ENCODE measurements around the gene IL6R. TPM values are rescaled to one million over a fixed set of nuclear protein-coding genes. Genes with fewer than 3 reads are reported as not detected.

The IL6R gene
- total and polyA plus RNA-seq, 4 experiments from 2014 or later: 54.6 to 106 (median 86.9) TPM

DNA sequence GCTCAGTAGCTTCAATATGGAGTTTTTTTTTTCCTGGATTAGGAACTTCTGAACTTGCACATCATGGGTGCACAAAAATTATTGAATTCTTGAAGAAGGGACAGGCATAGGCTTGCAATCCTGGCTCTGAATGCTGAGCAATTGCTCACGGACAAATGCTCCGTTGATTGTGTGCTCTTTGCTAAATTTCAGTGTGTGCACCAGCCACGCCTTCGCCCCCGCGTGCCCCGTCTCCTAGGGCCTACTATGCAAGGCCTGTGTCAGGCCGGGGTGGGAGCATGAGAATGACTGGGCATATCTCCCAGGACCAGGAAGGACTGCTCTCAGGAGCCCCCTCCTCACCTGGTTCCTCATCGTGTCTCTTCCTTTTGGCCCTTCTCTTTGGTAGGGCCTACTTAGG, 17.4 kb downstream of the IL6R start:
- Histone ChIP-seq H3K9me3 (ENCODE audit: control insufficient read depth in 1 of 2, low read length in 2 of 2) (no peaks in the 10 kb centered on the region), H3K36me3 (ENCODE audit: insufficient read depth, low read length) (no peaks in the 10 kb centered on the region), H3K27ac (ENCODE audit: low read depth, low read length) (no peak overlapping the region), H3K27me3 (ENCODE audit: insufficient read depth, low read length) (no peaks in the 10 kb centered on the region), H3K4me1 (ENCODE audit: insufficient read depth, low read length) (peaks cover 89% of the 10 kb centered on the region), H3K4me3 (ENCODE audit: low read length in 2 of 2) (no peak overlapping the region)
- no peak for DNase-seq
- intact Hi-C loops (cut with micrococcal nuclease): no loop called here
- Mint-ChIP-seq H3K36me3 (peaks cover 20 to 28% of the 10 kb centered on the region in 2 donors), H3K4me3 (peak overlapping the region in 7 of 8 donors; percentile 6 to 44 (median 21)), H3K27me3 (no peaks in the 10 kb centered on the region), H3K9me3 (no peaks in the 10 kb centered on the region), H3K27ac (peak overlapping the region; percentile 24 to 89 (median 70)), H3K4me1 (peaks cover 56 to 96% (median 79%) of the 10 kb centered on the region in 4 donors)
- CTCF ChIA-PET (ENCODE audit: partially characterized antibody): interaction anchor here (1.1 kb wide), 1 partner anchor 20 kb away, joined by 3 read pairs; no protein-coding TSS in a partner anchor
- POLR2A ChIA-PET (ENCODE audit: partially characterized antibody): interaction anchor here (0.9 to 20.0 kb wide), 4 partner anchors 15 to 45 kb away, joined by 3 to 324 read pairs (median 4); partner anchors contain the start of gene IL6R

DNA sequence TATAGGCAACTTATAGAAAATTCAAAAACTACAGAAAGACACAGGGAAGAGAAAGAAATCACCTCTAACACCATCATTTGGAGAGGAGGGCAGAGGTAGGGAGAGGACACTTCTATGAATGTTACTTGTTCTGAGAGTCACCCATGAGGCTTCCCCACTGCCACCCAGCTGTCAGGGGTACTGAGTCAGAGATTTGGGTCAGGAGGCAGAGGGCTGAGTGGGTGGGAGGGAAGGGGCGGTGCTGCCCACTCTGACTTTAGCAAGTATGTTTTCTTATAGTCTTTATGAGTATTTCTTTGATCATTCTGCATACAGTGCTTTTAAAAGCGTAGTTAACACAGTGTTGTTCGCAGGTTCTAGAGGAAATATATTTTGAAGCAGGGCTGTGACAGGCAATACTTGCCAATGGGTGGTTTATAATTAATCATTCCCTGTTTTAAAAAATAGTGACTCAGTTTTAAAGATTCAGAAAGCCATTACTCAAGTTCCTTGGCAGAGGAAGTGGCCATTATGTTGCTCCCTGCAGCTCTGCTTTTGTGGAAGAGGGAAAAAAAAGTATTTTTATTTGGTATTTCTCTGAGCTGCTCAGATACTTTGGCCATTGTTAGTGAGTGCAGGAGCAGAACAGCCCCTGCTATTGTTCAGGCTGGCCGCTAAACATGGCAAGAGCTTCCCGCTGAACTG, 18.3 kb downstream of the IL6R start:
- Mint-ChIP-seq H3K9me3 (no peaks in the 10 kb centered on the region), H3K4me3 (peak overlapping the region in 6 of 8 donors; percentile 15 to 58 (median 46)), H3K27me3 (no peaks in the 10 kb centered on the region), H3K27ac (peak overlapping the region; percentile 14 to 89 (median 70)), H3K36me3 (peaks cover 23 to 26% of the 10 kb centered on the region in 2 donors), H3K4me1 (peaks cover 54 to 93% (median 76%) of the 10 kb centered on the region in 4 donors)
- Histone ChIP-seq H3K36me3 (ENCODE audit: insufficient read depth, low read length) (no peaks in the 10 kb centered on the region), H3K4me1 (ENCODE audit: insufficient read depth, low read length) (peaks cover 89% of the 10 kb centered on the region), H3K9me3 (ENCODE audit: control insufficient read depth in 1 of 2, low read length in 2 of 2) (no peaks in the 10 kb centered on the region), H3K4me3 (ENCODE audit: low read length in 2 of 2) (no peak overlapping the region), H3K27ac (ENCODE audit: low read depth, low read length) (no peak overlapping the region), H3K27me3 (ENCODE audit: insufficient read depth, low read length) (no peaks in the 10 kb centered on the region)
- DNase-seq: no peak
- ChIA-PET CTCF (ENCODE audit: partially characterized antibody) (interaction anchor here (1.1 kb wide), 1 partner anchor 19 kb away, joined by 3 read pairs; no protein-coding TSS in a partner anchor), POLR2A (ENCODE audit: partially characterized antibody) (interaction anchor here (0.7 to 20.0 kb wide), 5 partner anchors 8 to 44 kb away, joined by 3 to 324 read pairs (median 3); partner anchors contain the start of gene IL6R)
- intact Hi-C loops (cut with micrococcal nuclease): no loop called here

DNA sequence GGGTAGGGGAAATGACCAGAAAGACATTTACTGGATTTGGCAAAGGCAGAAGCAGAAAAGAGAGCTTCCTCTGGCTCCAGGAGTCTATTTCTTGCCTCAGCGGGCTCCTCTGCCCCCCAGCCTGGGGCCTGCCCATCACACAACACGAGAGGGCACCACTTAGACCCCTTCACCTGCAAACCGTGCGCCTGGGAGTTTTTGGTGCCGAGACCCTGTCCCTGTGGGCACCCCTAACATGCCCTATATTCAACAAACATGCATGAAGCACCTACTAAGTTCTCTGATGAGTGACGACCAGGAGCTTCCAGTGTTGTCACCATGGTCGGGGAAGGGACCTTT, 18.8 kb downstream of the IL6R start:
- no peak overlapping the region for H3K4me3 ChIP-seq (ENCODE audit: low read length in 2 of 2)
- H3K27ac ChIP-seq (ENCODE audit: low read depth, low read length): no peak overlapping the region
- Mint-ChIP-seq H3K27me3 (no peaks in the 10 kb centered on the region), H3K4me1 (peaks cover 54 to 93% (median 74%) of the 10 kb centered on the region in 4 donors), H3K27ac (peak overlapping the region in 5 of 7 donors; percentile 35 to 88 (median 62)), H3K9me3 (no peaks in the 10 kb centered on the region), H3K36me3 (peaks cover 25 to 28% of the 10 kb centered on the region in 2 donors), H3K4me3 (peak overlapping the region in 1 of 8 donors; percentile 58)
- H3K36me3 ChIP-seq (ENCODE audit: insufficient read depth, low read length): no peaks in the 10 kb centered on the region
- DNase-seq: no peak
- no peaks in the 10 kb centered on the region for H3K27me3 ChIP-seq (ENCODE audit: insufficient read depth, low read length)
- H3K4me1 ChIP-seq (ENCODE audit: insufficient read depth, low read length): peaks cover 85% of the 10 kb centered on the region
- CTCF ChIA-PET (ENCODE audit: partially characterized antibody): no interaction called here
- POLR2A ChIA-PET (ENCODE audit: partially characterized antibody): interaction anchor here (0.7 to 20.0 kb wide), 3 partner anchors 8 to 16 kb away, joined by 3 to 324 read pairs (median 4); partner anchors contain the start of gene IL6R
- intact Hi-C loops (cut with micrococcal nuclease): no loop called here
- no peaks in the 10 kb centered on the region for H3K9me3 ChIP-seq (ENCODE audit: control insufficient read depth in 1 of 2, low read length in 2 of 2)

DNA sequence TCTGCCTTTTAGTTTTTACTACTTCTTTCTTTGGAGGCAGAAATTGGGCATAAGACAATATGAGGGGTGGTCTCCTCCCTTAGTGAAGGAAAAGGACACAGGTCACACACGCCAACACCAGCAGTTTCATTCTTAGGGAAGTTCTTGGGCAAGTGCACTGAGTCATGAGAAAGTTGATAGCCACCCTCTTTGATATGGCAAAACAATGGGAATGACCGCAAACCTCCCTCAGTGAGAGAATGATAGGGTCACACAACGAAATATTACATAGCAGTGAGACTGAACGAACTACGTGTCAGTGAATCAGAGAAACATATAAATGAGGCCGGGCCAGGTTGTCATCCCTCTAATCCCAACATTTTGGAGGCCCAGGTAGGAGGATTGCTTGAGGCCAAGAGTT, 20.0 kb downstream of the IL6R start:
- Histone ChIP-seq H3K9me3 (ENCODE audit: control insufficient read depth in 1 of 2, low read length in 2 of 2) (no peaks in the 10 kb centered on the region), H3K4me1 (ENCODE audit: insufficient read depth, low read length) (peaks cover 83% of the 10 kb centered on the region), H3K27me3 (ENCODE audit: insufficient read depth, low read length) (no peaks in the 10 kb centered on the region), H3K36me3 (ENCODE audit: insufficient read depth, low read length) (peaks cover 9% of the 10 kb centered on the region), H3K27ac (ENCODE audit: low read depth, low read length) (no peak overlapping the region), H3K4me3 (ENCODE audit: low read length in 2 of 2) (no peak overlapping the region)
- Mint-ChIP-seq H3K9me3 (no peaks in the 10 kb centered on the region), H3K27ac (peak overlapping the region in 5 of 7 donors; percentile 27 to 88 (median 59)), H3K36me3 (peaks cover 26 to 33% of the 10 kb centered on the region in 2 donors), H3K27me3 (no peaks in the 10 kb centered on the region), H3K4me3 (peak overlapping the region in 3 of 8 donors; percentile 9 to 29 (median 20)), H3K4me1 (peaks cover 43 to 93% (median 69%) of the 10 kb centered on the region in 4 donors)
- CTCF ChIA-PET (ENCODE audit: partially characterized antibody): interaction anchor here (1.7 kb wide), 1 partner anchor 16 kb away, joined by 5 read pairs; no protein-coding TSS in a partner anchor
- POLR2A ChIA-PET (ENCODE audit: partially characterized antibody): interaction anchor here (20.0 kb wide), 1 partner anchor 17 kb away, joined by 324 read pairs; the partner anchor contains the start of gene IL6R
- no peak for DNase-seq
- intact Hi-C loops (cut with micrococcal nuclease): no loop called here

DNA sequence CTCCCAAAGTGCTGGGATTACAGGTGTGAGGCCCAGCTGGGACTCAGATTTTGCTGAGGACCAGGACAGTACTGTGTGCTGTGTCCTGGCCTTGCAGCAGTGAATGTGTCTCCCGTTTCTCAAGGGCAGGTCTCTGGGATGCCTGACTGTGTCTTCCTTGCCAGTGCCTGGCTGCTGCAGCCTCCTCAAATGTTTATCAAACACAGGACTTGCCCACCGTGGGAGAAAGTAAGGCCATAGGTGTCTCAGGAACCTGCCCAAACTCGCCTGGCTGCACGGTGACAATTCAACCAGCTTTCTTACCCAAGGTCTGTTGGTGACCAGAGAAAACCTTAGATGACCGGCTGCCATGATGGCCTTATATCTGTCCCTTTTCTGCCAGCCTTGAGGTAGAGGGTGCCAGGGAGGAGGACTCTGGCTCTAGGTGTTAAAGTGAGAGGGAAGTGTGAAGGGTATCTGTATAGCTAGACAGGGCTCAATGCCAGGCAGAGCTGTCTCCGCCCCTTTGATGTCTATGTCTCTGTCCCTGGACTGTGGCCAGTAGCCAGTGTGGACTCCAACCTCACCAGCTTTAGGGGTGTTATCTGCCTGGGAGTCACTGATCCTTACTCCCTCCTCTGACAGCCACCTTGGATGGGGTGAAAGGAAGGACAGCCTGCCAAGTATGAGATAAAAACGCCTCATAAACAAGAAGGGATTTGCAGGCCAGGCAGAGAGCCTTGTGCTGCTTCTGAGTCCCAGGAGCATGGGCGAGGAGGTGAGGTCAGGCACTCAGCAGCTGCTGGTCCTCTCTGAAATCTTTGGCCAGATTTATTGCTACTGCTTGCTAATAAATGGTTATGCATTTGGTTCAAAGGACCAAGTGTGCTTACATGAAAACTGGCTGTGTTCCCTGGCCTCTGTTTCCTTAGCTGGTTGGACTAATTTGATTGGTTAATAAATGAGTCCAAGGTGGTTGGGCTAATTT, 22.3 kb downstream of the IL6R start:
- Histone ChIP-seq H3K27me3 (ENCODE audit: insufficient read depth, low read length) (no peaks in the 10 kb centered on the region), H3K27ac (ENCODE audit: low read depth, low read length) (peak overlapping the region; percentile 3), H3K36me3 (ENCODE audit: insufficient read depth, low read length) (peaks cover 26% of the 10 kb centered on the region), H3K9me3 (ENCODE audit: control insufficient read depth in 1 of 2, low read length in 2 of 2) (no peaks in the 10 kb centered on the region), H3K4me3 (ENCODE audit: low read length in 2 of 2) (no peak overlapping the region), H3K4me1 (ENCODE audit: insufficient read depth, low read length) (peaks cover 86% of the 10 kb centered on the region)
- intact Hi-C loops (cut with micrococcal nuclease): no loop called here
- H3K9me3 Mint-ChIP-seq: no peaks in the 10 kb centered on the region
- POLR2A ChIA-PET (ENCODE audit: partially characterized antibody): interaction anchor here (0.6 to 20.0 kb wide), 8 partner anchors 9 to 42 kb away, joined by 3 to 324 read pairs (median 4); partner anchors contain the start of gene IL6R
- CTCF ChIA-PET (ENCODE audit: partially characterized antibody): interaction anchor here (1.3 to 2.0 kb wide), 4 partner anchors 11 to 75 kb away, joined by 3 to 6 read pairs (median 5); no protein-coding TSS in a partner anchor
- H3K27ac Mint-ChIP-seq: peak overlapping the region in 5 of 7 donors; percentile 25 to 68 (median 44)
- no peak overlapping the region for H3K4me3 Mint-ChIP-seq
- peaks cover 48 to 93% (median 72%) of the 10 kb centered on the region in 4 donors for H3K4me1 Mint-ChIP-seq
- H3K27me3 Mint-ChIP-seq: no peaks in the 10 kb centered on the region
- DNase-seq: no peak
- peaks cover 40 to 45% of the 10 kb centered on the region in 2 donors for H3K36me3 Mint-ChIP-seq

DNA sequence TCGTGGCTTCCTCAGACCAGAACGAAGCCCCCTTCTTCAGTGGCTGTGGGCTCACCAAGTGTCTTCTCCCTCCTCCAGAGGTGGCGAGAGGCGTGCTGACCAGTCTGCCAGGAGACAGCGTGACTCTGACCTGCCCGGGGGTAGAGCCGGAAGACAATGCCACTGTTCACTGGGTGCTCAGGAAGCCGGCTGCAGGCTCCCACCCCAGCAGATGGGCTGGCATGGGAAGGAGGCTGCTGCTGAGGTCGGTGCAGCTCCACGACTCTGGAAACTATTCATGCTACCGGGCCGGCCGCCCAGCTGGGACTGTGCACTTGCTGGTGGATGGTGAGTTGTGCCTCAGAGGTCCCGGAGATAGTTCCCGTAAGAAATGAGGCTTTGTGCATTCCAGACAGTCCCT, 24.0 kb downstream of the IL6R start:
- no peak overlapping the region for H3K4me3 Mint-ChIP-seq
- intact Hi-C loops (cut with micrococcal nuclease): no loop called here
- no peaks in the 10 kb centered on the region for H3K27me3 ChIP-seq (ENCODE audit: insufficient read depth, low read length)
- H3K27me3 Mint-ChIP-seq: no peaks in the 10 kb centered on the region
- H3K9me3 ChIP-seq (ENCODE audit: control insufficient read depth in 1 of 2, low read length in 2 of 2): no peaks in the 10 kb centered on the region
- ChIA-PET POLR2A (ENCODE audit: partially characterized antibody) (interaction anchor here (1.2 to 20.0 kb wide), 3 partner anchors 9 to 21 kb away, joined by 4 to 324 read pairs (median 17); partner anchors contain the start of gene IL6R), CTCF (ENCODE audit: partially characterized antibody) (no interaction called here)
- no peak overlapping the region for H3K27ac ChIP-seq (ENCODE audit: low read depth, low read length)
- peaks cover 81% of the 10 kb centered on the region for H3K4me1 ChIP-seq (ENCODE audit: insufficient read depth, low read length)
- peaks cover 44 to 52% of the 10 kb centered on the region in 2 donors for H3K36me3 Mint-ChIP-seq
- no peaks in the 10 kb centered on the region for H3K9me3 Mint-ChIP-seq
- H3K4me1 Mint-ChIP-seq: peaks cover 38 to 88% (median 64%) of the 10 kb centered on the region in 4 donors
- no peak for DNase-seq
- H3K36me3 ChIP-seq (ENCODE audit: insufficient read depth, low read length): peaks cover 29% of the 10 kb centered on the region
- H3K4me3 ChIP-seq (ENCODE audit: low read length in 2 of 2): no peak overlapping the region
- H3K27ac Mint-ChIP-seq: peak overlapping the region in 1 of 7 donors; percentile 18

Measured in CD4-positive, alpha-beta memory T cell (primary cell).